Activated naive CD8-positive, alpha-beta T cell treated with anti-CD3 and anti-CD28 coated beads, Interleukin-2, amount 50 U/mL, for 16 hours (primary cell): ENCODE data around the gene HIBCH.
"Not testable (repeated sequence)": the region's sequence is repeated elsewhere in the genome, so short reads cannot be mapped to it uniquely, and the experiment has no call there.

Source experiments
- DNase-seq: peaks from one replicate; pipeline ENCODE4 v3.0.0-alpha.2; 2020; ENCODE audit warnings: low read depth, low spot score

The HIBCH gene, protein sequence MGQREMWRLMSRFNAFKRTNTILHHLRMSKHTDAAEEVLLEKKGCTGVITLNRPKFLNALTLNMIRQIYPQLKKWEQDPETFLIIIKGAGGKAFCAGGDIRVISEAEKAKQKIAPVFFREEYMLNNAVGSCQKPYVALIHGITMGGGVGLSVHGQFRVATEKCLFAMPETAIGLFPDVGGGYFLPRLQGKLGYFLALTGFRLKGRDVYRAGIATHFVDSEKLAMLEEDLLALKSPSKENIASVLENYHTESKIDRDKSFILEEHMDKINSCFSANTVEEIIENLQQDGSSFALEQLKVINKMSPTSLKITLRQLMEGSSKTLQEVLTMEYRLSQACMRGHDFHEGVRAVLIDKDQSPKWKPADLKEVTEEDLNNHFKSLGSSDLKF

DNA sequence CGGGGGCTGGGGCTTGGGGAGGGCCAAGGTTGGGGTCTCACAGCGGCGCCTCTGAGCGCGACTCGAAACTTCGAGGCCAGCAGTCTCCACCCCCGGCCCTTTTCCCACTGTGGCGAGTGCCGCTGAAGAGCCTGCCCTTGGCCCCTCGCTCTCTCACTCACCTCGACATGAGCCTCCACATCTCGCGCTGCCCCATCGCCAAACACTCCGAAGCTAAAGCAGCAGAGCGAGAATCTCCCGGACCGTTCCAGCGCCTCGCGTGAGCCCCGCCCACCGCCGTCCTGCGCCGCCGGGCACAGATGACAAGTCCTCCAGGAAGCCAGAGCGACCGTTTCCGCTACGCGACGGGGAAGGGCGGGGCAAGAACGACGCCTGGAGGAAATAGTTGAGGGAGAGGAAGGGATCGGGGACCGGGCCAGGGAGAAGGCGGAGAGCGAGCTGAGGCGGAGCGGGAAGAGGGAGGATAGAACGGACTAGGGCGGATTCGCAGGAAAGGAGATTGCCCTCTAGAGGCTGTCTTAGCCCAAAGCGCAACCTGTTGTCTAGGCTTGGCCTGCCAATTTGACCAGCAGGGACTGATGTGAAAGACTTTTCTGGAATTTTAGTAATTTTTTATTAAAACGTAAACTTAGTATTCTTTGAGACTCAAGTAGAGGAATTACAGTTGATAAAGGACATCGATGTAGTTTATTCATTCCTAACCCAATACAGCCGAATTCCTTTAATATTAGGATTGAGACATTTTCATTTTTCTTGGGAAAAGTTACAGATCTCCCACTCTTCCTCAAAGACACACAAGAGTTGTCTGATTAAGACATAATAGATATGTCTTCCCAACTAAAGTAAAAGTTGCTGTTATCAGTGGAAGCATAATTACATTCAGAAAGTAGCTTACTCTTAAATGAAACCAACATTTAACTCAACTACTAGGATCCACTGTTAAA, at the start of gene HIBCH:
Gene HIBCH, minus strand, starts transcription at position 272 of the 944 bp plus-strand sequence. Its CDS starts 76 bp downstream, at position 196.
- DNase-seq: peak; percentile 67

DNA sequence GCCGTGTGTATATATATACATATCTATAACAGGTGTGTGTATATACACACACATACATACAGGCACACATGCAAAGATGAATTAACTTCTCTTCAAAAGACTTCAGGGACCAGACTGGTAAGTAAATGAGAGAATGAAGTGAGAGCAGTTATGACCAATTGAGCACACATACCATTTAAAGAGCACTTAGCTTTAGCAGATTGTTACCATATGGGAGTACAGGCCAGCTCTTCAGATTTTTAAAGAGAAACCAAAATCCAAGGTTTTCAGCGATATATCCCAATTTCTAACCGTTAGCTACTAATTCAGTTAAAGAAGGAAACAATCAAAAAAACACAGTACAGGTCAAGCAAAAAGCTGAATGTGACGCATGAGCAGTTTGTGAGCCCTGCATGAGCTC, 47.5 kb upstream of the HIBCH start:
- DNase-seq: no peak

DNA sequence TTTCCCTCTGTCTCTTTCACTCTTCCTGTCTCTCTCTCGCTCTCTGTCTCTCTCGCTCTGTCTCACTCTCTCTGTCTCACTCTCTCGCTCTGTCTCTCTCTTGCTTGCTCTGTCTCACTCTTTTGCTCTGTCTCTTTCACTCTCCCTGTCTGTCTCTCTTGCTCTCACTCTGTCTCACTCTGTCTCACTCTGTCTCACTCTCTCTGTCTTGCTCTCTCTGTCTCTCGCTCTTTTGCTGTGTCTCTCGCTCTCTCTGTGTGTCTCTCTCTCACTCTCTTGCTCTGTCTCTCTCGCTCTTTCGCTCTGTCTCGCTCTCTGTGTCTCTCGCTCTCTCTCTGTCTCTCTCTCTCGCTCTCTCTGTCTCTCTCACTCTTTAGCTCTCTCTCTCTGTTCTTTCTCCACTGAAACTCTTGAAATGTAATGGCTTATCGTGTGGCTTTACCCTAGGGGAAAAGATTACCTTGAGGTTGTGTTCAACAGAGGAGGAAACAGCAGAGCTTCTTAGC, 46.7 kb upstream of the HIBCH start:
- no peak for DNase-seq

DNA sequence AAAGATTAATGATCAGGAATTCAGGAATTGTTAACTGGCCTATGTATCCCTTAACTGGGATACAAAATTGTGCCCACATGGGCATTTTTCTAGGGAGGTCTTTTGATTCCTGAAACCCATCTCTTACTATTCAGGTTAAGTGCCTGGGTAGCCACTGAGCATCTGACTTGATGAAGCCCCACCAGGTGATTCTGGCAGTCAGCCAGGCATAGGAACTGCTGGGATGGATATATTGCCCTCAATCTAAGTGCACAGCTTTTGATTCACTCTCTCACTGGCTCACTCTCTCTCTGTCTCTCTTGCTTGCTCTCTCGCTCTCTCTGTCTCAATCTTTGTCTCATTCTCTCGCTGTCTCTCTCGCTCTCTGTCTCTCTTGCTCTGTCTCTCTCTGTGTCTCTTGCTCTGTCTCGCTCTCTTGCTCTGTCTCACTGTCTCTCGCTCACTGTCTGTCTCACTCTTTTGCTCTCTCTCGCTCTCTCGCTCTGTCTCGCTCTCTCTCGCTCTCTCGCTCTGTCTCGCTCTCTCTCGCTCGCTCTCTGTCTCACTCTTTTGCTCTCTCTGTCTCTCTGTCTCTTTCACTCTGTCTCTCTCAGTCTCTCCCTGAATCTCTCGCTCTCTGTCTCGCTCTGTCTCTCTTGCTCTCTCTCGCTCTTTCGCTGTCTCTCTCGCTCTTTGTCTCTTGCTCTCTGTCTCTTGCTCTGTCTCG, 46.0 kb upstream of the HIBCH start:
- DNase-seq: no peak

DNA sequence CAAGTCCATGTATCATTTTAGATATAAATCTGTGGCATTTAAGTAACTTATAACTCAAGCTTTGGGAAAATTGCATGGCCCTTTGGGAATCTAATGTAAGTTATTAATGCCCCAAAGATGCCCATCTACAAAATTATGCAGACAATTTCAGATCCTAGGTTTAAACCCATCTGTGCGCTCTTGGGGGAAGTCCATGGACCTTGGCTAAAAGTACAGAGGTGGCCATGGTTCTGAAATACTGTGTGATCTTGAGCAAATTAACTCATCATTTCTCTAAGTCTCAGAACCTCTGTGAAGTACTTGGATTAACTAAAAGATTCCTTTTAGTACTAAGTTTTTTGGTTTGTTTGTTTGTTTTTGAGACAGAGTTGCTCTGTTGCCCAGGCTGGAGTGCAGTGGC, 43.3 kb upstream of the HIBCH start:
- DNase-seq: no peak

DNA sequence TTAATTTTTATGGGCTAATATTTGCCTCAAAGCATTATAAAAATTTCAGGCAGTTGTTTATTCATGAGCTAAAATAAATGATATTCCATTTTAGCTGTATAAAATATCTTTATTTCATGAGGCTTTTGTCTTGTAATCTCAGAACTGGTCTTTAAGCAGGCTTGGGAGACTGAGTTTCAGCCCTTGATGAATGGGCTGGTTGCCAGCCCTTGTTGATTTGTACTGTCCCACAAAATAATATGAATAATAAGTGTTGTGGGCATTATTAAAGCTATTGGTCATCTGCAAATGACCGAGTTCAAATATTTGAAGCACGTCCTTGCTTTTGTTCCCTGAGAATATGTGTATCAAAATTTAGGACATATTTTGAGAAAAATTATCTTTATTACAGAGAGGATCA, 41.9 kb upstream of the HIBCH start:
- DNase-seq: no peak

DNA sequence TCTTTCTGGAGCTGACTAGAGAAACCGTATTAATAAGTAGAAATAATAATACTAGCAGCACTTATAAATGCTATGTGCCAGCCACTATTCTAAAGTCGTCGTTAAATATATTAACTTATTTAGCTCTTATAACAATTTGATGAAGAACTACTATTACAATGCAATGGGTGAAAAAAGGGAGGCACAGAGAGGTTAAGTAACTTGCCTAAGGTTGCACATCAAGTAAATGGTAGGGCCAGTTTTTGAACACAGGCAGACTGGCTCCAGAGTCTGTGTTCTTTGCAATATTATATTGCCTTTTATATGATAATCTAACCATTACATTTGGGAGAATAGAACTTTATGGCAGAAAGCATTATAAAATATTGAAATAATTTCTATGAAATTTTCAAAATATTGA, 41.3 kb upstream of the HIBCH start:
- DNase-seq: no peak

DNA sequence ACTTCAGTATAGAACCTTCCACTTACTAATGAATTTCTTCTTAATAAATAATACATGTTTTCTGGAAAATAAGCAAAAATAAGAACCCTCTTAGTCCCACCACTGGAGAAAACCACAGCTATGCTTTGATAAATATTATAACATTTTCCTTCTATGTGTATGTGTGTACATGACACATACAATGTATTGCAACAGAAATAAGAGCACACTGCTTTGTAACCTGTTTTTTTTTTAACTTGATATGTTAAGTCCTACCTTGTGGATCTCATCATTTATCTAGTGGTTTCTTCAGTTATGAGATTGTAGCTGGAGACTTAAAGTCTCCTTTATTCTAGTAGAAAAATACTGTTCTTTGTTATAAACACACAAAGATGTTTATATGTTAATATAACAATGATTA, 40.9 kb upstream of the HIBCH start:
- no peak for DNase-seq

DNA sequence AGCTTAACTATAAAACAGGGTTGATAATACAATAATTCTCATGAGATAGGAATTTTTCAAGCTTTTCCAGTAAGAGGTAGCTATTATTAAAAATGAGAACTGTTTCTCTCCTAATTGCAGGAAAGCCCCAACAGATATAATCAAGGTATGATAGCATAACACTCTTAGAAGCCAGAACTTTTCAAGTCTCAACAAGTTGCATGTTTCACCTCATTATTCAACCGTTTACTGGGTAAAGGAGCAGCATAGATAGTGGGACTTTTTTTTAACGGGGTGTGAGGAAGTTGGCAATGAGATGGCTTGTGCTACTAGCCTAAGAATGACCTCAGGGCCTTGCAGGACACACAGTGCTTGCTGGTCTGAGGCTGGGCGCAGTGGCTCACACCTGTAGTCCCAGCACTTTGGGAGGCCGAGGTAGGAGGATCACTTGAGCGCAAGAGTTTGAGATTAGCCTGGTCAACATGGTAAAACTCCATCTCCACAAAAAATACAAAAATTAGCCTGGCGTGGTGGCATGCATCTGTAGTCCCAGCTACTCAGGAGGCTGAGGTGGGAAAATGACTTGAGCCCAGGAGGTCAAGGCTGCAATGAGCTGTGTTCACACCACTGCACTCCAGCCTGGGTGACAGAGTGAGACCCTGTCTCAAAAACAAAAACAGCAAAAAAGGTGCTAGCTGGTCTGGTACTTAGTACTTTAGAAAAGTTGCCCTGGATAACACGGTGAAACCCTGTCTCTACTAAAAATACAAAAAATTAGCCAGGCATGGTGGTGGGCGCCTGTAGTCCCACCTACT, 39.2 kb upstream of the HIBCH start:
- not testable (repeated sequence) for DNase-seq

DNA sequence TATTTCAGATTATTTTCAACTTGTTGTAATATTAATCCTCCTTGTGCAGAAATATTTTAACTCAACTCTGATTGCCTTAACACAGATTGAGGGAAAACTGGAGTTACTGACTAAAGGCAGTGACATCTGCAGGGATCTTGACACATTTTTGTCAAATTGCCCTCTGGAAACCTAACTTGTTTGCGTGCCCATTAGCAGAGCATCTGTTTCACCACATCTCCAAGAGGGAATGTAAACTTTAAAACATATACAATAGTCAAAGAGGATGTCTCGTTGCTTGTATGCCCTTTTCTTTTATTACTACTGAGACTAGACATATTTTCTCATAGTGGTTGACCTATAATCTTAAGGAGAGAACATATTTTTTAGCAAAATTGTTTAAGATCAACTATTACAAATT, 38.0 kb upstream of the HIBCH start:
- no peak for DNase-seq

DNA sequence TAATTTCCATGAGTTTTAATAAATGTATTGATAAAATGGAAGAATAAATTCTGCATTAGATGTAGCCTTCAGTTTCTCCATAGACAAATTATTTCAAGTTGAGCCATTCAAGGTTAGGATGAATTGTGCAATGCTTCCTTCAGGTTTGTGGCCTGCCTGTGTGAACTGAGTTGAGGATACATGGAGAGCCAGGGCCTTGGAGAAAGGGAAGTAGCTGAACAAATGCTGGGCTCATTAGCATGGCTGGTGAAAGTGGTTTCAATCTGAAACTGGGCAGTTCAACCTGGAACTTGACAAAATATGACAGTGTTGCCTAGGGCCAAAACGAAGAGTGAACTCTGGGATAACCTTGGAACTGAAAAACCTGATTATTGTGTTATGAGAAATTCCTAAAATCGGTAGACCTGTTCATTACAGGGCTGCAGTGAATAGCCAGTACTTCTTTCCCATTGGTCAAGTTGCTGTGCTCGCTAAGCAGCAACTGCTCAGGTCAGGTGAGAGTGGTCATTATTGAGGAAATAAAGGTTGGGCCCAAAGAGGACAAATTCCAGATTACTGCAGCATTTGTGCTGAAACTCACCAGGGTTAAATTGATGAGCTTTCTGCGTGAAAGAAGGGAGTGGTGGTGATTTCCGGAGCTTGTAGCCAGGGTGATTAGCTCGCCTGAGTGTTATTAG, 36.5 kb upstream of the HIBCH start:
- no peak for DNase-seq

DNA sequence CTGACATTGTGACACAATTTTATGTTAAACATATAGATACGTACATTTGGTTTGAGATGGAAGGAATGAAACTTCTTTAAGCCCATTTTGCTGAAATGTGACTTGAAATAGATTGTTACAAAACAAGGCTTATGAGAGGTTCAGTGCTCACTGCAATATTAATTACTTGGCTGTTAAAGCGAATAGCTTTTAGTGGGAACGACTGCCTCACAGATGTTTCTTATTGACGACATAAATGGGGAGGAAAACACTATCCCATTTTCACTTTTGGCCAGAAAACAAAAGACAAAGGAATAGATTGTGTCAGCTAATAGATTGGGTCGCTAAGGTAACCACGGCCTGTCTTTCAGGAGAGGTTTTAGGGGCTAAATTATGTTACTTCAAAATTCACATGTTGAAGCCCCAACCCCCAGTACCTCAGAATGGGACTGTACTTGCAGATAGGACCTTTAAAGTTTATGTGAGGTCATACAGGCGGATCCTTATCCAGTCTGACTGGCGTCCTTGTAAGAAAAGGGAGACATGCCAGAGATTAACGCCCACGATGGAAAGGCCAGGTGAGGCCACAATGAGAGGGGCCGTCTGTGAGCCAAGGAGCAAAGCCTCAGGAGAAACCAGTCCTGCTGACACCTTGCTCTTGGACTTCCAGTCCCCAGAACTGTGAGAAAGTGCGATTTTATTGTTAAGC, 34.5 kb upstream of the HIBCH start:
- DNase-seq: no peak

DNA sequence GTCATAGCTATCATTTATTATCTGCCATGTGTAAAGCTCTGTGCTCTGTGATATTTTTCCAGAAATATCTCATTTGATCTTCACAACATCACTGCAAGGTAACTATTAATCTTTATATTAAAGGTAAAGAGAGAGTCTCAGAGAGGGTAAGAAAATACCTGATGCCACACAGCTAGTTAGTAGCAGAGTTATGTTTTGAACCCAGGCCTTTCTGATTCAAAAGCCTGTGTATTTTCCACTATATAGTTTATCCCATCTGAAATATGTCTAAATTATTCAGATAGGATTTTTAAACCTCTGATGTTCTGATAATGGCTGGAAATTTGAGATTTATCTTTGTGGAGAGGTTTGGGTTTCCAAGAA, 33.9 kb upstream of the HIBCH start:
- DNase-seq: no peak

DNA sequence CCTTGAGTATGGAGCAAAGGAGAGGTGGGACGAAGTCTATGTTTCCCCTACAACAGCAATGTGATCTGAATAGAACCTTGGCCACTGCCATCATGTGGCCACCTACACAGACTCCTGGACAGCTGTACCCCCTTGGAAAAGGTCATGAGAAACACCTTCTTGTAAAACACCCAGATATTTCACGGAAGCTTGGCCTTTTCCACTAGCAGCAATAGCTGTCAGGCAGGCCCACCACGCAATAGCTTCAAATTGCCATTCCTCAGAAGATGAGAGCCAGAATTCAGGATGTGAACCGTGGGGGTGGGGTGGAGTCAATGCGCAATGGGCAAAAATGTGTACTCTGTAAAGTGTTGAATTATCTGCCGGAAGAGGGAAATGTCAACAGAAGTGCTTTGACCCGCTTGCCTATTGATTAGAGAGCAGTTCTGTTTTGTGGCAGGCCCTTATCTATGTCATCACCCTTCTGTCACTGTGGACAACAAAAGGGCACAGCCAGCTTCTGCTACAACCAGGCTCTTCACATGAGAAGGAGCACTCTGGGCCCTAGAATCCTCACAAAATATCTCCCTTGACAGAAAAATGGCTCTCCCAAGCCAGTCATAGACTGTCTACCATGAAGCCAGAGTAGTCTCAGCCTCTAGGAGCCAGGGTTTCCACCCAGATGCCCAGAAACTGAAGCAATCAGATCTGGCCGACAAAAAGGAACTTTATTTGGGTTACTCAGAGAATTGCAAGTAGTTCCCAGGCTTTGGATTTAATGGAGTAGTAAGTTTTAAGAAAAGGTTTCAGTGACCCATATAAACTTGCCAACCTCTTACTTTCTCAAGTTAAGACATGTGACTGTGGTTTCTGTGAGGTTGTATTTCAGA, 33.3 kb upstream of the HIBCH start:
- no peak for DNase-seq

DNA sequence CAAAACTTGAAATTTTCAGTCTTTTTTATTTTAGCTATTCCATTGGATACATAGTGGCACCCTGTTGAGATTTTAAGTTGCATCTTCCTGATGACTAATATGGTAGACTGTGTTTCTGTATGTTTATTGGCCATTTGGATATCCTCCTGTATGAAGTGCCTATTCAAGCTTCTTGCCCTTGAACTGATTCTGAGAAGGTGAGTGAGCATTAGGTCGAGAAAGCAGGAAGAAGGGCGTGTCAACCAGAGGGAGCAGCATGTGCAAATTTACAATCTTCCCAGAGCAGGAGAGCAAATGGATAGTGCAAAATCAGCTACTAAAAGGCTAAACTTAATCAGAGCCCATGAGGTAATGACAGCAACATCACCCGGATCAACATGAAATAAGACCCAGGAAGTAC, 32.3 kb upstream of the HIBCH start:
- DNase-seq: no peak

DNA sequence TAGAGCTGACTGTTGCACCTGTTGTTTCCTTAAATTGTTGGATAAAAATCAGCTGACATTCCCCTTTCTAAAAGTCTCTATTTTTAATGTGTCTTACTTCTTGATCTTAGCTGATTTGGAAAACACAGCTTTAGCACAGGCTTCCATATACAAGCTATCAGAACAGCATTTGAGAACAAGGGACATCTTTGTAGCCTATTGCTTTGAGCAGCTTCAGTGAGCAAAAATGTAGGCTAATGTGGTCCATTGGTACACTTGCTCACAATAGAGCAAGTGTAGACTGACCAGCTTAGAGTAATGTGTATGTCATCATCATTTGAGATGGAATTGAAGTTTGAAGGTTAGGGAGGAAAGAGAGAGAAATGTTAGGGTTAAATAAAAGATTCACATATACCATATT, 30.7 kb upstream of the HIBCH start:
- no peak for DNase-seq

DNA sequence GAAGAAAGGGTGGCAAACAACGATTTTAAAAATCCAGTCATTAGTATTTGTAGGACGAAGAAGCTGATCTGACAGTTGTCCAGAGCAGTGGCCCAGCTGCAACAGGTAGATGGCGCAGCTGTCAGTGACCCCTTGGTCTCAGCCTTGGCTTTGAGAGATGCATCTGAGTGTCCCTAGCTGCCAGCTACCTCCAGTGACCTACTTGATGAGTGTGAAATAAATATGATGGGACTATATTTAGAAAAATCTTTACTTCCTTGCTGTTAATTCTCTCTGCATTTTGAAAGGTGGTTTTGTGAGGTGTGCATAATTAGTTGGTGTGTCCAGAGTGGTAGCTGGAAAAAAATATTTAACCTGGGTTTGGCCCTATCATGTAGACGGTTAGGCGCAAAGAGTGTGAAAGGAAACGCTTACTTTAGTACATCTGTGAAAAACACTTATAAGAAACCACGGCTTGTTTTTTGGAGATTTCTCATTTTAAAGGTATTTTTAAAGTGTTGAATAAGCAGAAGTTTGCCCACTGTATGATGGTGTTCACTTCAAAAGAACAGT, 24.7 kb upstream of the HIBCH start:
- DNase-seq: no peak

DNA sequence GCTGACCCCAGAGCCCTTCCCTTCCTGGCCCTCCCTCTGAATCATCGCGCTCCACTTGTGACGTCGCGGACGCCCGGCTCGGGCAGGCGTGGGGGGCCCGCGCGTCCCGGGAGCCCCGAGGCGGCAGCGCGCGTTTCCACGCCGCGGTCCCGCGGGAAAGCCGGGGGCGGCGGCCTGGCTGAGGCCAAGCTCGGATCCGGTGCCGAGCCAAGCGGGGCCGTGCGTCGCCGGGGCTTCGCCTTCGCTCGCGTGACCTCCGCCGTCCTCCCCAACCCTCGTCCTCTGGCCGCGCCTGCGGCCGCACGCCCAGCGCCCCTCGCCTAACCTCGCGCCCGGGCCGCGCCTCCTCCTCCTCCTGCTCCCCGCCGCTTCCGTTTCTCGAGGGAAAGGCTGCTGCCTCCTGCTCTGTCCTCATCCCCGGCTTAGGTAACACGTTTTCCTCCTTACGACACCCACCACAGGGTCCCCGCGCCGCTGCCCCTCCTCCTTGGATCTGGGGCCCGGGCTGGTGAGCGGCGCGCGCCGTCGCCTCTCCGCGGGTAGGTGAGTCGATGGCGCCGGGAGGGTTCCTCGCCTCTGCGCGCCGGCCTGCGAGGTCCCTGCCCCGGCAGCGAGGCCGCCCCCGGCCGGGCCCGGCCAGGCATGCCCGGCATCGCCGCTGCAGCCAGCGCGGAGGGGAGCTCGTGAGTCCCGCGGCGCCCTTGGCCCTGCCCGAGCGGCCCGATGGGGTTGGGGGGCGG, 24.1 kb upstream of the HIBCH start, which contains the start of gene INPP1:
Gene INPP1, plus strand, starts transcription at position 54 of the 740 bp plus-strand sequence. CDS start 16,514 bp downstream, outside the sequence.
- DNase-seq: no peak
